ENCODE results near the gene ABCG1. TPM values are rescaled to one million over a fixed set of nuclear protein-coding genes. Genes with fewer than 3 reads are reported as not detected.

The ABCG1 gene
- polyA plus RNA-seq, 2 of the 4 experiments (the other 2 are of a cell fraction), result 2.3 to 5.1 TPM

- TF ChIP-seq NPAS2 (CRISPR knock-in tag; IDR thresholded peaks at IDR 0.05; ENCODE audit: borderline replicate concordance), result no peak
These were observed 60.5 kb downstream of the ABCG1 start (continued) for GRCh38 chr21:42279341-42279871.

- H3K4me1 ChIP-seq, result no peaks in the 10 kb centered on the region
- DNase-seq (ENCODE audit: low read depth in 1 of 2, low spot score in 1 of 2) (no peak), FAIRE-seq (no peak), ATAC-seq (no peak)
- ChIA-PET POLR2A (no interaction called here), CTCF (interaction anchor here (0.8 to 1.8 kb wide), 5 partner anchors 9 to 169 kb away, joined by 3 to 5 read pairs (median 4); no protein-coding TSS in a partner anchor)
- no peak overlapping the region for H3K27ac ChIP-seq
- 94% methylated on average over 8 of the region's 11 CpGs for WGBS (ENCODE audit: missing lambda C conversion rate)
- TF ChIP-seq TP53 (CRISPR knock-in tag; IDR thresholded peaks at IDR 0.05), result no peak
- no peak for TF ChIP-seq HOXB5 (CRISPR knock-in tag; IDR thresholded peaks at IDR 0.05)
- TF ChIP-seq HDAC2 (IDR thresholded peaks at IDR 0.05), result no peak
- no peak for TF ChIP-seq HOXB13 (CRISPR knock-in tag; IDR thresholded peaks at IDR 0.05; ENCODE audit: low read depth)
- TF ChIP-seq, protein P1, sequence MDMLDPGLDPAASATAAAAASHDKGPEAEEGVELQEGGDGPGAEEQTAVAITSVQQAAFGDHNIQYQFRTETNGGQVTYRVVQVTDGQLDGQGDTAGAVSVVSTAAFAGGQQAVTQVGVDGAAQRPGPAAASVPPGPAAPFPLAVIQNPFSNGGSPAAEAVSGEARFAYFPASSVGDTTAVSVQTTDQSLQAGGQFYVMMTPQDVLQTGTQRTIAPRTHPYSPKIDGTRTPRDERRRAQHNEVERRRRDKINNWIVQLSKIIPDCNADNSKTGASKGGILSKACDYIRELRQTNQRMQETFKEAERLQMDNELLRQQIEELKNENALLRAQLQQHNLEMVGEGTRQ (IDR thresholded peaks at IDR 0.05), result no peak
- no peak for TF ChIP-seq ZNF302 (CRISPR knock-in tag; IDR thresholded peaks at IDR 0.05)
- TF ChIP-seq NR3C1 (IDR thresholded peaks at IDR 0.05), result no peak
- TF ChIP-seq, protein P2, sequence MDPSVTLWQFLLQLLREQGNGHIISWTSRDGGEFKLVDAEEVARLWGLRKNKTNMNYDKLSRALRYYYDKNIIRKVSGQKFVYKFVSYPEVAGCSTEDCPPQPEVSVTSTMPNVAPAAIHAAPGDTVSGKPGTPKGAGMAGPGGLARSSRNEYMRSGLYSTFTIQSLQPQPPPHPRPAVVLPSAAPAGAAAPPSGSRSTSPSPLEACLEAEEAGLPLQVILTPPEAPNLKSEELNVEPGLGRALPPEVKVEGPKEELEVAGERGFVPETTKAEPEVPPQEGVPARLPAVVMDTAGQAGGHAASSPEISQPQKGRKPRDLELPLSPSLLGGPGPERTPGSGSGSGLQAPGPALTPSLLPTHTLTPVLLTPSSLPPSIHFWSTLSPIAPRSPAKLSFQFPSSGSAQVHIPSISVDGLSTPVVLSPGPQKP (IDR thresholded peaks at IDR 0.05; ENCODE audit: low read depth, low read length), result no peak
- no peak for TF ChIP-seq FOSB (CRISPR knock-in tag; IDR thresholded peaks at IDR 0.05)
- TF ChIP-seq FOXS1 (CRISPR knock-in tag; IDR thresholded peaks at IDR 0.05), result no peak
- TF ChIP-seq GATA3 (IDR thresholded peaks at IDR 0.05; ENCODE audit: borderline replicate concordance), result no peak
- no peak for TF ChIP-seq EP300 (IDR thresholded peaks at IDR 0.05)
- no peak for TF ChIP-seq RFX5 (IDR thresholded peaks at IDR 0.05)
- TF ChIP-seq RARB (CRISPR knock-in tag; IDR thresholded peaks at IDR 0.05), result no peak
- TF ChIP-seq RCOR1 (IDR thresholded peaks at IDR 0.05; ENCODE audit: low read depth, low read length), result no peak
- no peak overlapping the region for H3K4me2 ChIP-seq
- H3K9me3 ChIP-seq, result no peaks in the 10 kb centered on the region
- H3K4me3 ChIP-seq, result no peak overlapping the region
These were observed 60.9 kb downstream of the ABCG1 start for GRCh38 chr21:42279888-42280287.

GRCh38 chr21:42280356-42281180 is 61.6 kb downstream of the ABCG1 start:
- Histone ChIP-seq H3K4me1 (no peaks in the 10 kb centered on the region), H3K27ac (no peak overlapping the region), H3K4me3 (no peak overlapping the region), H3K4me2 (no peak overlapping the region), H3K9me3 (no peaks in the 10 kb centered on the region)
- DNase-seq (ENCODE audit: low read depth in 1 of 2, low spot score in 1 of 2) (no peak), ATAC-seq (no peak), FAIRE-seq (no peak)
- WGBS (ENCODE audit: missing lambda C conversion rate), result 70% methylated on average over 15 of the region's 22 CpGs
- POLR2A ChIA-PET, result no interaction called here
- TF ChIP-seq JUNB (IDR thresholded peaks at IDR 0.05) (no peak), POLR2A (IDR thresholded peaks at IDR 0.05; ENCODE audit: low read length) (no peak), FOXS1 (CRISPR knock-in tag; IDR thresholded peaks at IDR 0.05) (no peak), HOXA7 (CRISPR knock-in tag; IDR thresholded peaks at IDR 0.05) (no peak), FOSB (CRISPR knock-in tag; IDR thresholded peaks at IDR 0.05) (no peak), MAZ (IDR thresholded peaks at IDR 0.05; ENCODE audit: borderline replicate concordance, low read depth, low read length) (no peak), NPAS2 (CRISPR knock-in tag; IDR thresholded peaks at IDR 0.05; ENCODE audit: borderline replicate concordance) (no peak), MAX (IDR thresholded peaks at IDR 0.05) (no peak), HDAC2 (IDR thresholded peaks at IDR 0.05) (no peak), ZFP36 (IDR thresholded peaks at IDR 0.05; ENCODE audit: borderline replicate concordance, partially characterized antibody) (no peak), NR3C1 (IDR thresholded peaks at IDR 0.05) (no peak), HMGXB4 (CRISPR knock-in tag; IDR thresholded peaks at IDR 0.05; ENCODE audit: borderline replicate concordance) (no peak), RARB (CRISPR knock-in tag; IDR thresholded peaks at IDR 0.05) (no peak), KDM5A (IDR thresholded peaks at IDR 0.05) (no peak)
- TF ChIP-seq, protein P3, sequence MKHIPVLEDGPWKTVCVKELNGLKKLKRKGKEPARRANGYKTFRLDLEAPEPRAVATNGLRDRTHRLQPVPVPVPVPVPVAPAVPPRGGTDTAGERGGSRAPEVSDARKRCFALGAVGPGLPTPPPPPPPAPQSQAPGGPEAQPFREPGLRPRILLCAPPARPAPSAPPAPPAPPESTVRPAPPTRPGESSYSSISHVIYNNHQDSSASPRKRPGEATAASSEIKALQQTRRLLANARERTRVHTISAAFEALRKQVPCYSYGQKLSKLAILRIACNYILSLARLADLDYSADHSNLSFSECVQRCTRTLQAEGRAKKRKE (CRISPR knock-in tag; IDR thresholded peaks at IDR 0.05; ENCODE audit: low read depth), result no peak
- TF ChIP-seq, protein P2 (IDR thresholded peaks at IDR 0.05; ENCODE audit: low read depth, low read length), result no peak
- TF ChIP-seq, protein P4, sequence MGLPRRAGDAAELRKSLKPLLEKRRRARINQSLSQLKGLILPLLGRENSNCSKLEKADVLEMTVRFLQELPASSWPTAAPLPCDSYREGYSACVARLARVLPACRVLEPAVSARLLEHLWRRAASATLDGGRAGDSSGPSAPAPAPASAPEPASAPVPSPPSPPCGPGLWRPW (IDR thresholded peaks at IDR 0.05), result no peak
- TF ChIP-seq, protein P1 (IDR thresholded peaks at IDR 0.05), result no peak
- CTCF ChIA-PET, result interaction anchor here (0.8 to 1.6 kb wide), 3 partner anchors 9 to 135 kb away, joined by 3 to 4 read pairs (median 3); no protein-coding TSS in a partner anchor
